ENCODE results near the gene PTPRG.

The PTPRG gene

GRCh38 chr3:61841111-61841845, 279.9 kb downstream of the PTPRG start:
- Histone ChIP-seq H3K4me1 (ENCODE audit: control insufficient read depth, low read length) (no peaks in the 10 kb centered on the region), H4K20me1 (ENCODE audit: control insufficient read depth, insufficient read depth, low read depth, low read length) (no peaks in the 10 kb centered on the region), H3F3A (ENCODE audit: control insufficient read depth, insufficient read depth) (no peaks in the 10 kb centered on the region), H3K27ac (ENCODE audit: low read depth, low read length) (no peak overlapping the region), H3K9me2 (replicated peaks; ENCODE audit: control insufficient read depth, low read length) (no peaks in the 10 kb centered on the region), H3K36me3 (ENCODE audit: control insufficient read depth, low read length) (no peaks in the 10 kb centered on the region), H3K79me2 (ENCODE audit: control insufficient read depth, low read length) (no peaks in the 10 kb centered on the region), H3K27me3 (ENCODE audit: control insufficient read depth, low read length) (peaks cover 4% of the 10 kb centered on the region; the same call in 1 of the 2 replicates), H3K4me3 (ENCODE audit: low read length) (no peak overlapping the region), H3K4me2 (ENCODE audit: low read length) (no peak overlapping the region), H3K9me3 (ENCODE audit: control insufficient read depth, insufficient read depth, low read length) (no peaks in the 10 kb centered on the region)
- TF ChIP-seq CTCF (IDR thresholded peaks at IDR 0.05; ENCODE audit: low read depth, low read length, poor library complexity, severe bottlenecking), result no peak
- no peak for TF ChIP-seq EZH2phosphoT487 (IDR thresholded peaks at IDR 0.05; ENCODE audit: borderline replicate concordance, low read length)

- Histone ChIP-seq H3K4me2 (ENCODE audit: low read length) (no peak overlapping the region), H3K27me3 (ENCODE audit: control insufficient read depth, low read length) (peaks cover 4% of the 10 kb centered on the region; the same call in 1 of the 2 replicates), H3K4me3 (ENCODE audit: low read length) (no peak overlapping the region), H3K4me1 (ENCODE audit: control insufficient read depth, low read length) (no peaks in the 10 kb centered on the region), H3F3A (ENCODE audit: control insufficient read depth, insufficient read depth) (no peaks in the 10 kb centered on the region), H3K9me2 (replicated peaks; ENCODE audit: control insufficient read depth, low read length) (no peaks in the 10 kb centered on the region), H3K9me3 (ENCODE audit: control insufficient read depth, insufficient read depth, low read length) (no peaks in the 10 kb centered on the region), H3K27ac (ENCODE audit: low read depth, low read length) (no peak overlapping the region), H3K36me3 (ENCODE audit: control insufficient read depth, low read length) (no peaks in the 10 kb centered on the region), H4K20me1 (ENCODE audit: control insufficient read depth, insufficient read depth, low read depth, low read length) (no peaks in the 10 kb centered on the region), H3K79me2 (ENCODE audit: control insufficient read depth, low read length) (no peaks in the 10 kb centered on the region)
- TF ChIP-seq EZH2phosphoT487 (IDR thresholded peaks at IDR 0.05; ENCODE audit: borderline replicate concordance, low read length) (no peak), CTCF (IDR thresholded peaks at IDR 0.05; ENCODE audit: low read depth, low read length, poor library complexity, severe bottlenecking) (no peak)
Measured at GRCh38 chr3:61841988-61842387, 280.6 kb downstream of the PTPRG start.

GRCh38 chr3:61844346-61844745, 283.0 kb downstream of the PTPRG start:
- Histone ChIP-seq H3K27ac (ENCODE audit: low read depth, low read length) (no peak overlapping the region), H3F3A (ENCODE audit: control insufficient read depth, insufficient read depth) (no peaks in the 10 kb centered on the region), H3K79me2 (ENCODE audit: control insufficient read depth, low read length) (no peaks in the 10 kb centered on the region), H3K36me3 (ENCODE audit: control insufficient read depth, low read length) (no peaks in the 10 kb centered on the region), H3K4me3 (ENCODE audit: low read length) (no peak overlapping the region), H3K4me2 (ENCODE audit: low read length) (no peak overlapping the region), H3K4me1 (ENCODE audit: control insufficient read depth, low read length) (no peaks in the 10 kb centered on the region), H4K20me1 (ENCODE audit: control insufficient read depth, insufficient read depth, low read depth, low read length) (no peaks in the 10 kb centered on the region), H3K9me3 (ENCODE audit: control insufficient read depth, insufficient read depth, low read length) (no peaks in the 10 kb centered on the region), H3K27me3 (ENCODE audit: control insufficient read depth, low read length) (peaks cover 4% of the 10 kb centered on the region; the same call in 1 of the 2 replicates), H3K9me2 (replicated peaks; ENCODE audit: control insufficient read depth, low read length) (no peaks in the 10 kb centered on the region)
- no peak for TF ChIP-seq CTCF (IDR thresholded peaks at IDR 0.05; ENCODE audit: low read depth, low read length, poor library complexity, severe bottlenecking)
- no peak for TF ChIP-seq EZH2phosphoT487 (IDR thresholded peaks at IDR 0.05; ENCODE audit: borderline replicate concordance, low read length)

Measured in DOHH2 (cell line).